ENCODE results near the gene PLXND1. TPM values are rescaled to one million over a fixed set of nuclear protein-coding genes. Genes with fewer than 3 reads are reported as not detected.

Gene PLXND1
- total RNA-seq, 2 experiments from 2014 or later: 4.7 to 6.0 TPM

GRCh38 chr3:129623447-129624118 lies 17.1 kb upstream of the PLXND1 start:
- peaks cover 24% of the 10 kb centered on the region for H3K4me1 ChIP-seq (ENCODE audit: insufficient read depth, low read length, poor library complexity, severe bottlenecking)
- intact Hi-C loops (cut with micrococcal nuclease; ENCODE audit: unreplicated experiment): loop anchor here (10.0 kb wide), 1 partner anchor 239 kb away; no protein-coding TSS in a partner anchor
- H3K36me3 ChIP-seq (ENCODE audit: insufficient read depth, low read length): no peaks in the 10 kb centered on the region
- TF ChIP-seq CTCF (conservative IDR thresholded peaks at IDR 0.05; ENCODE audit: low read length) (no peak), EZH2phosphoT487 (IDR thresholded peaks at IDR 0.05; ENCODE audit: borderline replicate concordance, low read depth, low read length) (no peak)
- H3K9me2 ChIP-seq (ENCODE audit: insufficient read depth, low read length): no peaks in the 10 kb centered on the region
- no peaks in the 10 kb centered on the region for H4K20me1 ChIP-seq (ENCODE audit: insufficient read depth, low read length)
- ChIA-PET POLR2A (interaction anchor here (0.6 to 1.1 kb wide), 2 partner anchors 10 to 54 kb away, joined by 3 to 5 read pairs; no protein-coding TSS in a partner anchor), CTCF (ENCODE audit: unreplicated experiment) (no interaction called here)
- no peak for DNase-seq (ENCODE audit: low spot score)
- BruUV-seq (replicated peaks): no TSS peak
- no peak overlapping the region for H3K27ac ChIP-seq (ENCODE audit: low read depth, low read length, poor library complexity, severe bottlenecking)
- no peaks in the 10 kb centered on the region for H3K79me2 ChIP-seq (ENCODE audit: insufficient read depth, low read depth, low read length)
- H3K4me3 ChIP-seq (ENCODE audit: low read depth, low read length, poor library complexity, severe bottlenecking): no peak overlapping the region
- H3K4me2 ChIP-seq (ENCODE audit: low read length): no peak overlapping the region
- H3K9me3 ChIP-seq (ENCODE audit: low read length): no peaks in the 10 kb centered on the region
- H2AFZ ChIP-seq (ENCODE audit: low read length): no peak overlapping the region

- no peak for DNase-seq (ENCODE audit: low spot score)
- Histone ChIP-seq H3K4me3 (ENCODE audit: low read depth, low read length, poor library complexity, severe bottlenecking) (no peak overlapping the region), H3K9me3 (ENCODE audit: low read length) (no peaks in the 10 kb centered on the region), H3K79me2 (ENCODE audit: insufficient read depth, low read depth, low read length) (no peaks in the 10 kb centered on the region), H3K9me2 (ENCODE audit: insufficient read depth, low read length) (no peaks in the 10 kb centered on the region), H4K20me1 (ENCODE audit: insufficient read depth, low read length) (no peaks in the 10 kb centered on the region), H3K4me1 (ENCODE audit: insufficient read depth, low read length, poor library complexity, severe bottlenecking) (peaks cover 24% of the 10 kb centered on the region), H3K27ac (ENCODE audit: low read depth, low read length, poor library complexity, severe bottlenecking) (no peak overlapping the region), H3K4me2 (ENCODE audit: low read length) (no peak overlapping the region), H3K36me3 (ENCODE audit: insufficient read depth, low read length) (no peaks in the 10 kb centered on the region), H2AFZ (ENCODE audit: low read length) (no peak overlapping the region)
- ChIA-PET CTCF (ENCODE audit: unreplicated experiment) (no interaction called here), POLR2A (interaction anchor here (0.6 to 1.1 kb wide), 2 partner anchors 11 to 55 kb away, joined by 3 to 5 read pairs; no protein-coding TSS in a partner anchor)
- intact Hi-C loops (cut with micrococcal nuclease; ENCODE audit: unreplicated experiment): loop anchor here (10.0 kb wide), 1 partner anchor 238 kb away; no protein-coding TSS in a partner anchor
- no peak for TF ChIP-seq EZH2phosphoT487 (IDR thresholded peaks at IDR 0.05; ENCODE audit: borderline replicate concordance, low read depth, low read length)
- no peak for TF ChIP-seq CTCF (conservative IDR thresholded peaks at IDR 0.05; ENCODE audit: low read length)
- no TSS peak for BruUV-seq (replicated peaks)
Measured at GRCh38 chr3:129622933-129623332, 16.5 kb upstream of the PLXND1 start.
